Stimulated activated CD8-positive, alpha-beta memory T cell treated with anti-CD3 and anti-CD28 coated beads, Interleukin-4, amount 100 ng/mL, for 24 hours (primary cell): ENCODE measurements around the gene HOXD10.

Experiments
- DNase-seq: peaks from one replicate; pipeline ENCODE4 v3.0.0-alpha.2; 2020; ENCODE audit warnings: low read depth

The HOXD10 gene

GRCh38 chr2:176115883-176116813 is at the start of gene HOXD10:
Gene HOXD10 (plus strand): TSS chr2:176116778. CDS start chr2:176116834, 56 bp downstream.
- DNase-seq, result no peak

DNA sequence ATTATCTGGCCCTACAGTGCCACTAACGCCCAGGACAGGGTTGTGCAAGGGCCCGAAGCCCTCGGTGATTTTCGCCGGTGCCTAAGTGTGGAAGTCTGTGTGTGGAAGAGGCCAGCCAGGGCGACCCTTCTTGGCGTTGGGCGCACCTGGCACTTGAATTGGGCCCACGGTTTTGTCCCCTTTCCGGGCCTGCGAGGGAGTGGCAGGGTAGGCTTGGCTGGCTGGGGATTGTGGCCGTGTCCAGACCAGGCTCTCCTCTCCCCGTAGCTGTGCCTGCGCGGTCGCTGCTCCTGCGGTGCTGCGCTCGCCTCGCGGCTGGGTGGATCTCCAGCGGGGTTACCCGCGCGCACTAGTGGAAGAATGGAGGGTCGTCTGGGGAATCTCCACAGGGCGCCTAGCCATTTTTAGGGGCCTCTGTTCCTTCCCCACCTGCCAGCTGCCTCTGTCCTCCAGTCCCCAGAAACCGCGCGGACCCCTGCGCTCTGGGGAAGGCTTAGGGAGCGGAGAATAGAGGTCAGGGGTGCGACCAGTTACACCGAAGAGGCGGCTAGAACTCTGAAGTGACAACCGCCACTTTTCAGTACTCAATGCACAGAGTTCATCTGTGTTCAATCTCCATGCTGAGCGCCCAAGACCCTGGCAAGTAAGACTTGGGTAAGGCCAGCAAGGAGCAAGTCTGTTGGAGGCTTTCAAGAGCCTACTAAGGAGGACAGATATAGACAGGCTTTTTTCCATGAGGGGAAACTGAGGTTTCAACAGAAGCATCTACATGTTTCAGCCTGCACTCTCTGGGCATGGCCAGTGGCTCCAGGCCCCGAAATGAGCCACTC is 48.8 kb upstream of the HOXD10 start:
- DNase-seq, result no peak

- no peak for DNase-seq
Observed at GRCh38 chr2:176068419-176068832, 48.2 kb upstream of the HOXD10 start.

GRCh38 chr2:176071330-176072291 is 45.0 kb upstream of the HOXD10 start:
- DNase-seq, result no peak

DNA sequence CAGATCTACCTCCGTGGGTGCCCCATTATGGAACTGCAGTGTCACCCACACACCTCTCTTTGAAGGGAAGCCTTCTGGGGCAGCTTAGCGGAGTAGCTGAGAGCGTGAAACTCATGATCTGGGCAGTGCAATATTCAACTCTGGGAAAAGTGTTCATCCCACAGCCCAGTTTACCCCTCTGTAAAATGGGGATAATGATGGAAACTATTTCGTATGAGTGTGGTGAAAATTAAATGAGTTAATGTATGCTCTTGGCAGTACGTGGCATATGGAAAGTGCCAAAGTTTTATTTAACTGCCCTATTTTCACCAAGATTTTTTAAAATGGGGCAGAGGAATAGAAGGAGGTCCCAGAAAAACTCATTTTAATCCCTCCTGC is 44.3 kb upstream of the HOXD10 start:
- no peak for DNase-seq

DNA sequence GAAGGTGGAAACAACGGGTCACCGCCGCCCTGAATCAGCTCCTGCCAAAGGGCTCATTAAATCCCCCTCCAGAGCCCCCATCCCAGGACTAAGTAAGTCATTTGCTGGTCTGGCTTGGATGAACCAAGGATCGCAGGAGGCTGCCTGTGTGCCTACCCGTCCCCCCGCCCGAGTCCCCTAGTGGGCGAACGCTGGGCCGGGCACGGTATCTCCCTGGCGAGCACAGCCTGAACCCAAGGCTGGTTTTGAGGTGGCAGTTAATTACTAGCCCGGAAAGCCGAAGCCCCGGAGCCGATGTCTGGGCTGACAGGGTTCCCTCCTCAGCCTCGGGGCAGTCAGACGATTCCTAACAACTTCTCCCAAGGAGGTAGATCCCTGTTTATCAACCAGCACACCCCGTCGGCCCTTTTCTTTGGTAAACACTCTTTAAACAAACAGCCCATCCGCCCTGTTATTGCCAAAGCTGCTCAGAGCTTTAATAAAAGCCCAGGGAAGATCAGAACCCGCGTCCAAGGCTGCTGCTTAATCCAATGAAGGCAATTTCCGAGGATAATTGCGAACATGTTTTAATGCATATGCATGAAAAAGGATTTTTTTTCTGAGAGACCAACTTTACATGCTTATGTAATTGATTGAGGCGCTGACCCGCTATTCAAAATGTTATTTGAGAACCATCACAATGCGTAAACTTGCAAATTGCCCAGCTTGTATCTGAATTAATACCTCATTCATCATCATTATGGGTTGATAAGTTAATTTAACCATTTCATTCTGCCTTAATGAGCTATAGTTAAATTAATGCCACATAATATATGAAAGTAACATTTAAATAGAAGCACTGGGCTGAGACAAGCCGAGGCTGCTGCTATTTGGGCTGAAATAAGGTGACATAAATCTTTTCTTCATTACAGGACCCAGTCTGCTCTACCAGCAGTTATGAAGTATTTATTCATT is 43.4 kb upstream of the HOXD10 start:
- no peak for DNase-seq

DNA sequence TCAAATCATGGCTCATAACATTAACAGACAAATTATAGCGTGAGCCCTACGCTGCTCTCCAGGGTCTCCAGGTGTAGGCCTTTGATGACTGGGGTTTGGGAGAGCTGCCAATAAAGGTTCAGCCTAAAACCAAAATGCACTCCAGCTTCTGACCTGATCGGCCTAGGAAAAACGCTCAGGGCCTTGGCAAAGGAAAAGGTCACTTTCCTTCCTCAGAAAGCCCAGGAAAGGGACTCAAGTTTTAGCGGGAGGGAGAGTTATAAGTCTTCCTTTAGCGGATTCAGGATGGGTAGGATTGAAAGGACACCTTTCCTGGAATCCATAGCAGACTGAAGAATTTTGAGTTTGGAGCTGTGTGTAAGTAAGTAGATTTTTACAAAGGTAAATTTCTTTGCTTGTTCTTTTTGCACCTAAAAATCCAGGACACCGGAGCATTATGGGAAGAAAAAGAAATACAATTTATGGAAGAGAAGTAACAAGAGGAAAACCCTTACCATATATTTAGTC is 41.6 kb upstream of the HOXD10 start:
- DNase-seq, result no peak

DNA sequence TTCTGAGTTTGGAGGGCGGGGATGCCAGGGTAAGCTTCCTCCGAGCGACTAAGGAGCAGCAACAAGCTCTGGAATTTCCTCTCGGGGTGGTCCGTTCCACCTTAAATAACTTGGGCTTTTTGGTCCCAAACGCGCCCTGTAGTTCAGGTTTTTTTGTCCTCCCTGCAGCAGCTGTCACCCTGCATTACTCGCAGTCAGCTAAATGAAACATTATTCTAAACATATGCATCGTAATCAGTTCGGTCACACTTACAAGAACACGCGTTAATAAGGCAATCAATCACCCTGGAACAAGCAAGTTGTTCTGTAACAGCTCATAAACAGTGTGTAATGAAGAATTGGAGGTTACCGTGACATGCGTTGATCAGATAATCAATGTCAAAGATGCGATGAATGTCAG is 41.1 kb upstream of the HOXD10 start:
- no peak for DNase-seq

- no peak for DNase-seq
Observed at GRCh38 chr2:176076063-176076462, 40.5 kb upstream of the HOXD10 start.

GRCh38 chr2:176076796-176077195 is 39.8 kb upstream of the HOXD10 start:
- no peak for DNase-seq

DNA sequence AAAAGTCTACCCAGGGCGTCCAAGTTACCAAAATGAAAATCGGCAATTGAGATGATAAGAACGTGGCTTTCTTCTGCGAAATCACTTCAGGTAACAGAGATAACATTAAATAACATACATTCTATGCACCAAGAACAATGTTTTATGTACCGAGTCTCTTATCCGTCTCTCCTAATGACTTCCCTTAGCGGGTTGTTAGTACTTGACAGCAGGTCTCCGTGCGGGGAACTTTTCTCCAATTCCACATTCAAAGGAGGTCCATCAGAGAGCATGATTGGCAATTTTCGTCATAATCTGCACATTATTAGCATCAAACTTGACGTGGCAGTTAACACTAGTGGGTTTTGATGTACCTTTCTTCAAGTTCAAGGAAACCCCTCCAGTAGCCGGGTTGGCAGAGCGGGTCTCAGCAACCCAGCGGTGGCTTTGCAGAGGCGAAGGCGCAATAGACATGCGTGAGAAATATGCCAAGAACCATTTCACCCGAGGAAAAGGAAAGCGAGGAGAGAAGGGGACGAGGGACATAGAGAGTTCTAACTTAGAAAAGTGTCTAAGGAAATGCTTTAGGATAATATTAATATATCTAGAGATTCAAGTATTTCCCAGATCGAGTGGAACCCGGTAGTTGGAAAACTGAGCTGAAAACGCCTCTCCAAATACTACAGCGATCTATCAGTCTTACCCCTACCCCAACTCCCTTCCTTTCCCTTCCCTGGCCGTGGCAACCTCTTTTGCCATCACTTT is 37.9 kb upstream of the HOXD10 start:
- no peak for DNase-seq

DNA sequence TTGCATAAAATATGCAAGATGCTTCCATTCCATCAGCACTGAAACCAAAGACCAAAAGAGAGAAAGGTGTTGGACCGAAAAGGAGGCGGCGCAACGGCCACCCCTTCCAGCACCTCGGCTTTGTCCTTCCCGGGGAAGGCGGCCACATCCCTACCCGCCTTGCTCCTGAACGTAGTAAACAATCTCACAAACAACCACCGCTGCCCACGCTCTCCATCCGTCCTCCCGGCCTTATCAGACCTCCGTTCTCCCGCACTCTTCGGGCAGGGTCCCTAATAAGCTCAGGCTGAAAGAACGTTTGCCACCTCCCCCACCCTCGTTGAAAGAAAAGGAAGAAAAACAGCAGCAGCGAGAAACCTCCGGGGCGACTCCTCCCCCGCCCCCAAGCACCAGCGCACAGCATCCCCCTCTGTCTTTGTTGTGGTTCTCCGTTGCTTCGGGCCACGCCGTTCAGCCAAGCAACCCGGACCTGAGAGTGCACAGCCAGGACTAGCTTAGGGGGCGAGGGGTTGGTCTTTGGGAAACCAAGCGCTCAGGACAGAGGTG is 37.2 kb upstream of the HOXD10 start:
- DNase-seq, result no peak

DNA sequence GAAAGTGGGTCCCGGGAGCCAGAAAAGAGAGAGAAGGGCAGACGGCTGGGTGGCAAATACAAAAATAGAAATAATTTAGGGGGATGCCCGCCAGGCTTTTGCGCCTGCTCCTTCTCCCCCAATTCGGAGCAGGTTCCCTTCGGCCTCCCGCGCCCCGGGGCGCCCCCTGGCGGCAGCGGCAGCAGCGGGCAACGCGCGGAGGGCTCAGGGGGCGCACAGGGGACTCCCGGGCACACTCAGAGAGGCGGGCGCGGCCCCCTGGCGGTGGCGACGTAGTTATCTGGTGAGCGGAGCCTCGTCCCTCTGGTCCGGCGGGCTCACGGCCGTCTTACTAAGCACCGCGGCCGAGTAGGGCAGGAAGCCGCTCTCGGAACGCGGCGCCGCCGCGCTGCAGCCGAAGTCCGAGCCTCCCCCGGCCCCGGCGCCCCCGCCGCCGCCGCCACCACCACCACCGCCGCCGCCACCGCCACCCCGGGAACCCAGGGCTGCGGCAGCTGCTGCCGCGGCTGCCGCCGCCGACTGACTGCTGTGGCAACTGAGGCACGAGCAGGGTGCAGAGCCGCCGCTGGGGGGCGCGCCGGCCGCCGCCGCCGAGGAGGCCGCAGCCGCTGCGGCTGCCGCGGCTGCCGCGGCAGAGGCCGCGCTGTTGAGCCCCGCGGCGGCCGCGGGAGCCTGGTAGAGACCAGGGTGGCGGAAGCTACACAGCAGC is 36.6 kb upstream of the HOXD10 start:
- DNase-seq, result no peak

DNA sequence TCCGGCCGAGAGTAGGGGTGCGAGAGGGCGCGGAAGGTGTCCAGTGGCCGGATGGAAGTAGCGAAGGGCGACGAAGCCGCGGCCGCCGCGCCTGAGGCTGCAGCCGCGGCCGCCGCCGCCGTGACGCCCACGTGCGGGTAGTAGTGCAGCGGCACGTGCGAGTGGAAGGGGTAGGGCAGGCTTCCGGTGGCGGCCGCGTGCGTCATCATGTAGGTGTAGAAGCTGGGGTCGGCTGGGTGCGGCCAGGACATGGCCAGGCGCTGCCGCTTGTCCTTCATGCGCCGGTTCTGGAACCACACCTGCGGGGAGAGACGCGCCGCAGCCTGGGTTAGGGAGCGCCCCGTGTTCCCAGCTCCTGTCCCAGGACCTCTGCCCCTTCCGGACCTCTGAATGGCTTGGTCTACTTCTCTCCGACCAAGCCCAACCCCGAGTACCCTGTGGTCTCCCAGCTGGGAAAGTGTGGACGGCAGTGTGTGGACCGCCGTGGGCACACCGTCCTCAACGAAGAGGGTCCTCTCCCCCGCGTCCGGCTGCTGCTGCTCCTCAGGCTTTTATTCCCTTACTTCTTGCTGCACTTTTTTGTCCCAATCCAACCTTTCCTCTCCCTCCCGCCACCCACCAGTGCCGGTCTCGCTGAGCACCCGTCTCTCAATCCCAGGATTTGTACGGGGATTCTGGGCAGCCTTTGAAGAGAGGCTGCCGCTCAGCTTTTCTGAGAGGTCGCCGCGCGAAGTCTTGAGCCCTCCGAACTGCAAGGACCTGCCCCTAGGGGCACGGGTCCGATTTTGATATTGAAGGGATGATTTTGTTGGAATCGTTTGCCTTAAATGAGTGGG is 35.8 kb upstream of the HOXD10 start:
- no peak for DNase-seq

DNA sequence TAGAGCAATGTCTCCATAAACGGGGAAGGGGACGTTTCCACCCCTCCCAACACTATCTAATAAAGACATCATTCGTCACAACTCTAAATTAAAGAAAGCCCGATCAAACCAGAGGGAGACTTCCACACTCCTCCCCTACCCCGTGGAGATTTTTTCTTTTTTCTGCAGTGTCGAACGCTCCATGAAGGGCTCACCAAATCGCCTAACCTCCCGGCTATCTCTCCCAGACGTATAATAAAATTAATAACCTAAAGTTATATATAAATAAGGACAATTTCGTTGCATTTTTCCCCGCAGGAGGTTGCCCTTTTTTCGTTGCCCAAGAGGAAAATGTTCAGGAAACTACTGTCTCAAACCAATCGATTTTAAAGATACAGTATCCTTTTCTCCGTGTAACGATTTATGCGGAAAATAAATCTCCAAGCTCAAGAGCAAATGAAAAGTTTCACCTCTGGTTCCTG is 35.2 kb upstream of the HOXD10 start:
- no peak for DNase-seq

DNA sequence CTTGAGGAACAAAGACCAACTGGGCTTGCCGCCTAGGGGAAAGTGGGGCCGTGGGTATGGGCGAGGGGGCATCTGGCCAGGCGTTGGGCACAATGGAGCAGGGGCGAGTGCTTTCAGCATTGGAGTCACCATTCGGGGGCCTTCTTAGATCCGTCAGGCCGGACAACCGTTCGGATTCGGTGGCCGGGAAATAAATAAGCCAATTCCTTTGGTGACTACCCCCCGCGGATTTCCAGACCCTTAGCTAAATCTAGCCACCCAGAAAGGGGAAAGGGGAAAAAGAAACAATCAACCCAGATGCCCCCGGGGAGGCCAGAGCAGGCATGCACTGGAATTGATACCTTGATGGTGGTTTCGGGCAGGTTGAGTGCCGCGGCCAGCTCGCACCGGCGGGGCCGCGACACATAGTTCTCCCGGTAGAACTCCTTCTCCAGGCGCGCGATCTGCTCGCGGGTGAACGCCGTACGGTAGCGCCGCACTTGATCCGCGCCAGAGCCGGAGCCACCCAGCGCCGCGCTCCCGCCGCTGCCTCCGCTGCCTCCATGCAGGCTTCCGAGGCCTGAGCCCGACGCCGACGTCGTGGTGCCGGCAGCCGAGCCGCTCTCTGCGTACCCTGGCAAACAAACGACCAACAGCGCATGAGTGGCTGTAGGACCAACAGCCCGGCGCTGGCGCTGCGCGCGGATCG is 34.6 kb upstream of the HOXD10 start:
- DNase-seq, result no peak

GRCh38 chr2:176082525-176082823 is 34.1 kb upstream of the HOXD10 start:
- DNase-seq, result no peak
